Trophoblast cell (in vitro differentiated cells and primary cell): ENCODE results near the gene THRA.

Source experiments
- DNase-seq, 2 donors: peaks; one replicate each; pipeline ENCODE4 v3.0.0-alpha.2; 2016
- H2AFZ ChIP-seq: 2 replicates; pipeline ENCODE4 v1.6.1; 2013; ENCODE audit warnings: low read length, moderate library complexity, mild to moderate bottlenecking; ENCODE audit not compliant: insufficient read depth, poor library complexity
- H2AK5ac ChIP-seq: 2 replicates; pipeline ENCODE4 v1.6.1; 2013; ENCODE audit warnings: mild to moderate bottlenecking, low read length
- H2BK120ac ChIP-seq: 2 replicates; pipeline ENCODE4 v1.6.1; 2013; ENCODE audit warnings: low read length, mild to moderate bottlenecking, moderate library complexity; ENCODE audit not compliant: insufficient read depth, poor library complexity
- H2BK12ac ChIP-seq: 2 replicates; pipeline ENCODE4 v1.6.1; 2013; ENCODE audit warnings: mild to moderate bottlenecking, low read length, moderate library complexity
- H2BK5ac ChIP-seq: 2 replicates; pipeline ENCODE4 v1.6.1; 2013; ENCODE audit warnings: low read length, low read depth, moderate library complexity, mild to moderate bottlenecking; ENCODE audit not compliant: poor library complexity
- H3K14ac ChIP-seq: 2 replicates; pipeline ENCODE4 v1.6.1; 2013; ENCODE audit warnings: mild to moderate bottlenecking, low read length
- H3K18ac ChIP-seq: 2 replicates; pipeline ENCODE4 v1.6.1; 2013; ENCODE audit warnings: mild to moderate bottlenecking, low read length
- H3K23ac ChIP-seq: 2 replicates; pipeline ENCODE4 v1.6.1; 2013; ENCODE audit warnings: low read length
- H3K27ac ChIP-seq: 2 replicates; pipeline ENCODE4 v1.5.1; 2013; ENCODE audit warnings: low read depth, mild to moderate bottlenecking, inconsistent platforms, low read length, moderate library complexity
- H3K27me3 ChIP-seq: 2 replicates; pipeline ENCODE4 v1.6.1; 2013; ENCODE audit warnings: inconsistent platforms, mild to moderate bottlenecking, low read length, moderate library complexity; ENCODE audit not compliant: insufficient read depth
- H3K36me3 ChIP-seq, 2 experiments: 1 replicate in 1 of 2; 2 replicates in 1 of 2; pipeline ENCODE4 v1.6.1; 2013; ENCODE audit warnings: low read length in 2 of 2, mild to moderate bottlenecking in 2 of 2, moderate library complexity in 1 of 2; ENCODE audit not compliant: insufficient read depth in 2 of 2, control insufficient read depth in 1 of 2
- H3K4ac ChIP-seq: 2 replicates; pipeline ENCODE4 v1.6.1; 2013; ENCODE audit warnings: low read depth, mild to moderate bottlenecking, low read length, moderate library complexity
- H3K4me1 ChIP-seq, 2 experiments: 1 replicate in 1 of 2; 2 replicates in 1 of 2; pipeline ENCODE4 v1.6.1; 2013; ENCODE audit warnings: low read length in 2 of 2, mild to moderate bottlenecking in 2 of 2, moderate library complexity in 1 of 2; ENCODE audit not compliant: insufficient read depth in 2 of 2, control insufficient read depth in 1 of 2
- H3K4me2 ChIP-seq: 2 replicates; pipeline ENCODE4 v1.6.1; 2013; ENCODE audit warnings: inconsistent platforms, mild to moderate bottlenecking, low read length, moderate library complexity
- H3K4me3 ChIP-seq: 2 replicates; pipeline ENCODE4 v1.5.1; 2013; ENCODE audit warnings: mild to moderate bottlenecking, low read depth, low read length, inconsistent platforms
- H3K79me1 ChIP-seq: one replicate; pipeline ENCODE4 v1.6.1; 2013; ENCODE audit warnings: low read length
- H3K79me2 ChIP-seq: 2 replicates; pipeline ENCODE4 v1.6.1; 2013; ENCODE audit warnings: low read length, mild to moderate bottlenecking; ENCODE audit not compliant: control insufficient read depth, insufficient read depth, poor library complexity
- H3K9ac ChIP-seq: 2 replicates; pipeline ENCODE4 v1.6.1; 2013; ENCODE audit warnings: mild to moderate bottlenecking, low read length
- H3K9me3 ChIP-seq: 2 replicates; pipeline ENCODE4 v1.6.1; 2013; ENCODE audit warnings: low read depth, mild to moderate bottlenecking, control low read depth, inconsistent platforms, low read length; ENCODE audit not compliant: insufficient read depth
- H4K12ac ChIP-seq: 2 replicates; pipeline ENCODE4 v1.6.1; 2013; ENCODE audit warnings: low read depth, mild to moderate bottlenecking, low read length, moderate library complexity
- H4K8ac ChIP-seq: 2 replicates; pipeline ENCODE4 v1.6.1; 2013; ENCODE audit warnings: low read depth, mild to moderate bottlenecking, low read length, moderate library complexity
- H4K91ac ChIP-seq: one replicate; pipeline ENCODE4 v1.6.1; 2013; ENCODE audit warnings: low read depth, mild to moderate bottlenecking, low read length, moderate library complexity
- WGBS: extraction: QIAGEN DNeasy Blood & Tissue Kit; methylation state at CpG from one replicate; pipeline ENCODE4 v1.1.7; 2013; ENCODE audit warnings: missing lambda C conversion rate; ENCODE audit not compliant: insufficient read length, insufficient coverage; ENCODE audit errors: extremely low coverage; 5-methylcytosine and 5-hydroxymethylcytosine counted together

The THRA gene

GRCh38 chr17:40061609-40062038, 1.1 kb upstream of the THRA start:
- Histone ChIP-seq H3K36me3 (no peaks in the 10 kb centered on the region), H3K79me2 (no peaks in the 10 kb centered on the region), H3K4me1 (peaks cover 0 to 14% of the 10 kb centered on the region in 2 experiments), H3K14ac (no peak overlapping the region), H4K12ac (no peak overlapping the region), H3K4me3 (no peak overlapping the region), H3K79me1 (peaks cover 8% of the 10 kb centered on the region), H3K27me3 (no peaks in the 10 kb centered on the region), H3K4ac (no peak overlapping the region), H3K4me2 (no peak overlapping the region), H2BK5ac (no peak overlapping the region), H2AK5ac (no peak overlapping the region), H2AFZ (no peak overlapping the region), H2BK12ac (no peak overlapping the region), H4K8ac (no peak overlapping the region), H2BK120ac (no peak overlapping the region), H3K9ac (no peak overlapping the region), H3K9me3 (no peaks in the 10 kb centered on the region), H3K27ac (no peak overlapping the region), H4K91ac (no peak overlapping the region), H3K18ac (no peak overlapping the region), H3K23ac (no peak overlapping the region)
- no peak for DNase-seq
- WGBS = no CpG with 5 or more reads among the region's 10 CpGs

GRCh38 chr17:40063187-40063771, 514 bp downstream of the THRA start:
- peak overlapping the region; percentile 79 for H4K91ac ChIP-seq
- peak overlapping the region; percentile 82 for H3K4me3 ChIP-seq
- peak overlapping the region; percentile 81 for H3K14ac ChIP-seq
- H2AK5ac ChIP-seq = no peak overlapping the region
- no peak overlapping the region for H2BK12ac ChIP-seq
- H3K9ac ChIP-seq = peak overlapping the region; percentile 71
- no peak overlapping the region for H3K23ac ChIP-seq
- peaks cover 0 to 14% of the 10 kb centered on the region in 2 experiments for H3K4me1 ChIP-seq
- H3K9me3 ChIP-seq = no peaks in the 10 kb centered on the region
- H3K27me3 ChIP-seq = no peaks in the 10 kb centered on the region
- H4K12ac ChIP-seq = peak overlapping the region; percentile 70
- peak overlapping the region; percentile 96 for H3K4me2 ChIP-seq
- no CpG with 5 or more reads among the region's 42 CpGs for WGBS
- no peaks in the 10 kb centered on the region for H3K79me2 ChIP-seq
- DNase-seq = no peak
- no peak overlapping the region for H3K27ac ChIP-seq
- peak overlapping the region; percentile 74 for H4K8ac ChIP-seq
- H3K18ac ChIP-seq = peak overlapping the region; percentile 71
- H3K79me1 ChIP-seq = peaks cover 8% of the 10 kb centered on the region
- H2AFZ ChIP-seq = peak overlapping the region; percentile 92
- H2BK120ac ChIP-seq = peak overlapping the region; percentile 78
- H3K4ac ChIP-seq = peak overlapping the region; percentile 35
- H2BK5ac ChIP-seq = peak overlapping the region; percentile 29
- H3K36me3 ChIP-seq = no peaks in the 10 kb centered on the region

- H3K9me3 ChIP-seq = no peaks in the 10 kb centered on the region
- H3K18ac ChIP-seq = no peak overlapping the region
- H3K4me1 ChIP-seq = peaks cover 0 to 17% of the 10 kb centered on the region in 2 experiments
- no peak overlapping the region for H2BK120ac ChIP-seq
- H2AFZ ChIP-seq = no peak overlapping the region
- H3K27ac ChIP-seq = no peak overlapping the region
- H3K27me3 ChIP-seq = no peaks in the 10 kb centered on the region
- no peak overlapping the region for H3K14ac ChIP-seq
- H4K91ac ChIP-seq = no peak overlapping the region
- H3K36me3 ChIP-seq = no peaks in the 10 kb centered on the region
- no peak overlapping the region for H2BK12ac ChIP-seq
- peak overlapping the region; percentile 1 for H3K23ac ChIP-seq
- H2BK5ac ChIP-seq = no peak overlapping the region
- no peak overlapping the region for H3K4me3 ChIP-seq
- no peak overlapping the region for H3K9ac ChIP-seq
- peaks cover 8% of the 10 kb centered on the region for H3K79me1 ChIP-seq
- H3K4ac ChIP-seq = no peak overlapping the region
- DNase-seq = peak in 1 of 2 donors; percentile 22
- no CpG with 5 or more reads among the region's 10 CpGs for WGBS
- H4K12ac ChIP-seq = no peak overlapping the region
- peak overlapping the region; percentile 96 for H3K4me2 ChIP-seq
- H4K8ac ChIP-seq = no peak overlapping the region
- H2AK5ac ChIP-seq = no peak overlapping the region
- no peaks in the 10 kb centered on the region for H3K79me2 ChIP-seq
Observed at GRCh38 chr17:40063901-40064531, 1.3 kb downstream of the THRA start.

GRCh38 chr17:40064971-40065768, 2.4 kb downstream of the THRA start:
- Histone ChIP-seq H3K18ac (no peak overlapping the region), H4K12ac (no peak overlapping the region), H3K4ac (no peak overlapping the region), H3K79me1 (peaks cover 8% of the 10 kb centered on the region), H3K4me3 (no peak overlapping the region), H3K36me3 (no peaks in the 10 kb centered on the region), H3K9ac (no peak overlapping the region), H3K9me3 (no peaks in the 10 kb centered on the region), H3K4me2 (no peak overlapping the region), H3K27ac (no peak overlapping the region), H2BK5ac (no peak overlapping the region), H3K14ac (no peak overlapping the region), H3K4me1 (peaks cover 2 to 23% of the 10 kb centered on the region in 2 experiments), H4K8ac (no peak overlapping the region), H2BK120ac (no peak overlapping the region), H3K27me3 (no peaks in the 10 kb centered on the region), H4K91ac (no peak overlapping the region), H3K23ac (no peak overlapping the region), H2BK12ac (no peak overlapping the region), H2AFZ (no peak overlapping the region), H2AK5ac (no peak overlapping the region), H3K79me2 (no peaks in the 10 kb centered on the region)
- no peak for DNase-seq
- no CpG with 5 or more reads among the region's 10 CpGs for WGBS
